CMK (cell line): Measurements from ENCODE around the gene CNTN5.

Experiments
- DNase-seq: peaks from one replicate; pipeline ENCODE4 v3.0.0-alpha.2; 2010; ENCODE audit warnings: low read depth

The CNTN5 gene

DNA sequence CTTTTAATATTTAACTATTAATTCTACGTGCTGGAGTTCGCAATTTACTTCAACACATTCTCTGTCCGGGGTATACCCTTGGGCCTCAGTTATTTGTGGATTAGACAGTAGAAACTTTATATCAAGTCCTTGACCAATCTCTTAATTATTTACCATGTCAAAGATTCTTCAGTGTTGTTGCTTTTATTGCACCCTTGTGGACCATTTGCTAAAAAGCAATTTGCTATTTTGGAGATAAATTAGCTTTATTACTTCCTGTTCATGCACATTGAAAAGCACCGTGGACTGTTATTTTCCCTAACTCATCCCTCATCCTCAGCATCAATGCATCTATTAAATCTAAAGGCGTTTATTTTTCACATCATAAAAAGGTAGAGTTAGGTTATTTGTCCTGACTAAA lies 609.9 kb downstream of the CNTN5 start:
- no peak for DNase-seq

DNA sequence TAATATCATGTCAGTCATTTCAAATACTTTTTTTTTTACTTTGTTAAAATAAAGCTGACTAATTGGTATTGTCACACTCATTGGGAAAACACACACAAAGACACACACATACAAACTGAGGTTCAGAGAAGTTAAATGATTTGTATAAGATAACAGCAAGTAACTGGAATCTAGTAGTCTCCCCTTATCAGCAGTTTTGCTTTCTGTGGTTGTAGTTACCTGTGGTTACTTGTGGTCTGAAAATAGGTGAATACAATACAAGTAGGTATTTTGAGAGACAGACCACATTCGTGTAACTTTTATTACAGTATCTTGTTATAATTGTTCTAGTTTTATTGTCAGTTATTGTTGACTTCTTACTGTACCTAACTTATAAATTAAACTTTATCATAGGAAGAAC lies 610.9 kb downstream of the CNTN5 start:
- no peak for DNase-seq

DNA sequence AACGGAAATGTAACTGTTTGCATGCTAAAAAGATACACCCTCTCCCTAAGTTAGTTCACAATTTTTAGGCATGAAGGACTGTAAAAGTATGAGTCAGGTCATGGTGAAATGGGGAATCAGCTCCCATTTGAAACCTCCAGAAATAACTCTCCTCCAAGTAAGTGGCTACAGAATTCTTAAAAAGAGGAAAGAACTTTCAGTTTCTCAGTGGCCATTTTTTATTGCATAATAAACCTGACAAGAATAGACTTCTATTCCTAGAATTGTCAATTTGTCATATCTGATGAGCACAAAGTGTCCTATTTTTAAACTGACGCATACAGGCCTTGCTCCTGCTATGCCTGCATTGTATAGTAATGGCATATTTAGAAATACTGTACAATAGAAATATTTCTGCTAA lies 612.2 kb downstream of the CNTN5 start:
- DNase-seq = no peak

DNA sequence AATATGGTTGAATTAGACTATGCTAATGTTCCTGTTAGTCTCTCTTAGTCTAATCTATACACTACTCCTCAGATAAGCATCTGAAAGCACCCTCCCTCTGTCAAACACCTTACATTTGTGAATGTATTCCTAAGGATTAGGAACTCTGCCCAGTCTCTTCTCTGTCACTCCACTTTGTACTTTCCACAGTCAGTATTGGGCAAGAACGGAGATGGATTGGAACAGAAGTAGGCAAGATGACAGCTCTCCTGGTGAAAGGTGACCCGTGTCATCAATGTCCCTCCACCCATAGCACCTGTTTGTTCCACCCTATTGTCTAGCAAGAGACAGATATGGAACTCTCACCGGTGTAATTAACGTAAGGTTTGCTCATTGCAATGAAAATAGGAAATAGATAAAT lies 613.8 kb downstream of the CNTN5 start:
- no peak for DNase-seq

DNA sequence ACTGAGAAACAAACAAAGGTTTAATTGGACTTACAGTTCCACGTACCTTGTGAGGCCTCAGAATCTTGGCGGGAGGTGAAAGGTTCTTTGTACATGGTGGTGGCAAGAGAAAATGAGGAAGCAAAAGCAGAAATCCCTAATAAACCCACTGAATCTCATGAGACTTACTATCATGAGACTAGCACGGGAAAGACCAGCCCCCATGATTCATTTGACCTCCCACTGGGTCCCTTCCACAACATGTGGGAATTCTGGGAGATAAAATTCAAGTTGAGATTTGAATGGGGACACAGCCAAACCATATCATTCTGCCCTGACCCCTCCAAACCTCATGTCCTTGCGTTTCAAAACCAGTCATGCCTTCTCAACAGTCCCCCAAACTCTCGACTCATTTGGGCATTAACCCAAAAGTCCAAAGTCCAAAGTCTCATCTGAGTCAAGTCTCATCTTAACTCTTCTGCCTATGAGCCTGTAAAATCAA lies 617.4 kb downstream of the CNTN5 start:
- no peak for DNase-seq

DNA sequence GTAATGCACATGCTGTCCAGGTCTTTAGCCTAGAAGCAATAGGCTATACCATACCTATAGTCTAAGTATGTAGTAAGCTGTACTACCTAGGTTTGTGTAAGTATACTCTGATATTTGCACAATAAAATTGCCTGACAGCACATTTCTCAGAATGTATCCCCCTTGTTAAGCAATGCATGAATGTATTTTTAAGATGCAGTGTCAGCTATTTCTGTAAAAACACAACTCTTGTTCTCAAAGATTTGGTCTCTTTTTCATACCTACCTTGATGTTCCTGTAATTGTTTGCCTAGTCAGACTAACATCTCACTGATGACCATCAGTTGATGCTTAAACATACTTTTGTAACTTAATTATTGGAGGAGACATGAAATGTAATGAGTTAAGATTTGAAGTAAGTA lies 619.9 kb downstream of the CNTN5 start:
- no peak for DNase-seq

DNA sequence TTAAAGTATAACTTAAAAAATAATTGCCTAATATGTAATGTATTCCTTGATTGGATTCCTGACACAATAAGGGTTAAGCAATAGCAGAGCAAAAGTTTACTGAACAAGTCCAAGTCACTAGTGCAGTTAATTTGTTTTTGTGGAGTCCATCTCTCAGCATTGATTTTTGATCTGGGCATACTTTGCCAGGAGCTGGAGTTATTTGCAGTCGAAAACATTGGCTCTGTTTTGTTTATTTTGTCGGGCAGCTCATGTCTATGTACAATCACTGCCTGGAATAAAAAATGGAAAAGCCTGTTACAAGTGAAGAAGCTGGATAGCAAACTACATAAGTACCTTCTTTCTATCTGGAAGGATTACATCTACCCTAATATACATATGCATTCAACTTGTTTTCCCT lies 625.2 kb downstream of the CNTN5 start:
- DNase-seq = no peak

DNA sequence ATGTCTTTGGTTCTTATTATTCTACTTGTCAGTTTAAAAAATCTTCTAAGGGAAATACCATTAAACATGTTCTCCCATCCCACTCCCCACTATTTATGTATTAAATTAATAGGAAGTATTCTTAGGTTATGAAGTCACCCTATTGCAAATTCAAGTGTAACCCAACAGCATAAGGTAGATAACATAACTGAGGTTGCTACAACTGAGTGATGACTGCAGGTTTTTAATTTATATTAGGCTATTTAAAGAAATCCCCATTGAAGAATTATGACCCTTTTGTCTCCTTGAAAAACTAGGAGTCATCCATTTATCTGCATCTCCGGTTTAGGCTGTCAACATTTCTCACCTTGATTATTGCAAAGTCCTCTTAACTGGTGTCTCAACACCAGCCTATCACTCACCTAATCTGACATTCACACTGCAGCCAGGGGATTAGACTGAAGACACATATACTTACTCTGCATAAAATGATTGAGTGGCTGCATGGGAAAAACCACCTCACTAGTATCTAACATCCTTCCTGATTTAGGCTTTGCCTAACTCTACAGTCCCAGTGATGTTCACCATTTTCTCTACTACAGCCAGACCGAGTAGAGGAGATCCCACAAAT lies 649.4 kb downstream of the CNTN5 start:
- no peak for DNase-seq

DNA sequence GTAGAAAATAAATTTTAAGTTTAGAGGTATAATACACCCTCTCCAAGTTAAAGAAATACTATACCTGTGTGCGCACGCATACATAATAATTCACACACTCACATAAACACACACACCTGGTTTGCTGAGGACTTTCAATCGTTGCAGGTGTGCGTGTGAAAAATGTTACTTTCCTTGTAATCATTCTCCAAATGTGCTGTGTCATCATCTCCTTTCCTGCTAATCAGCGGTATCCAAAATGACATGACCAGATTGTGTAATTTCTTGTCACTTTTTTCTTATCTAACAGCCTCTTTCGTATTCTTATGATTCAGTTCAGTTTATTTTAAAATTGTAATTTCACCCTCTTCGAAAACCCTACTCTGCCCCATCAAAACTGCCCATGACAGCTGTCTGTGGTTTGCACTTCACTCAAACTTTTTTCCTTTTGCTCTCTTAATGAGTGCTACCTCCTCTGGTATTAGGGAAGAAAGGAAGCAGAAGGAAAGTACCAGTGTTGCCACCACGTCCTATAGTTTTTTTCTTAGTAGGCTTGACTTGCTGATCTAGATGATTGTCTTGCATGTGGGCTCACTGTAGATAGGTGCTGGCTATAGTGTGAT lies 651.2 kb downstream of the CNTN5 start:
- no peak for DNase-seq

DNA sequence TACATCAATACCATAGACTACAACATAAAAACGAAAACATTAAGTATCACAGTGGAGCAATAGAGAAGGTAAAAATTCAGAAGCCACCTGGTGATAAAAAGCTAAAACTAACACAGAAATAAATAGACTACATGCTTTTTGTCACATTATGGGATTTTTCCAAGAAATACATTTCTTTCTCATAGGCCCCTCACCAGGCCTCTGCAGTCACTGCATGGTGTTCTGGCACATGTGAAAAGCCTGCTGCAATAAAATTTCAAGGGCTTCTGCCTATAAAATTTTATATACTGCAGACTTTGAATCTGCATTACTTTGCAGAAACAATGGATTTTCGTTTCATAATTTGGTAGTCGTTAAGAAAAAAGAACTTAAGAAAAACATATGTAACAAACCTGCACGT lies 655.5 kb downstream of the CNTN5 start:
- no peak for DNase-seq

DNA sequence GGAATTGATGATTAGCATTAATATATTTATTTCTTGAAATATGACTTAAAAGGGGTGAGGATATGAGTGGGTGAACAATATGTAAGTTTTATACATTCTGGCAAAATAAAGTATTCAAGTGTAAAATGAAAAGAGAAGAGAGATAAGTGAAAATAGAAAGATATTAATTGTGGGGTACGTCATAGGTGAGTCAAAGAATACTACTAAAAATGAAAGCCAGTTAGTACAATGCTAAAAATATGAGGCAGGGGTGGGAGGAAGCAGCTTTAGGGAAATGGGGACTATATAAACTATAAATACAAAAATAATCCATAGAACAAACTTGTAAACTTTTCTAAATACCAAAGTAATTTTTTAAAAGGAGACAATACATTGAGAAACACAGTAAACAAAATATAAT lies 661.4 kb downstream of the CNTN5 start:
- DNase-seq = no peak

DNA sequence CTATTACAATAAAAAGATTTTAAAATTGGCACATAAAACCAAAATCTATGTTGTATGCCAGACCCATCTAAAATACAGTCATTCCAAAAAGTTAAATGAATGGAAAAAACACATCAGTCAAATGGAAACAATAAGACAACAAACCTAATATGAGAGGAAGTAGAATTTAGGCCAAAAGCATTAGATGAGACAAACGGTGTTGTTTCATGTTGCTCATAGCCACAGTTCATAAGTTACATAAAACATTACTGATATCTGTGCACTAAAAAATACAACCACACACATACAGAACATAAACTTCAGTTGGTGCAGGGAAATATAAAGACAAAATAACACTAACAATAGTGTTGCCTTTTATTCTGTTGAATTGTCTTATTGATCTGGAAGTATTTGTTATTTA lies 661.9 kb downstream of the CNTN5 start:
- DNase-seq = no peak

DNA sequence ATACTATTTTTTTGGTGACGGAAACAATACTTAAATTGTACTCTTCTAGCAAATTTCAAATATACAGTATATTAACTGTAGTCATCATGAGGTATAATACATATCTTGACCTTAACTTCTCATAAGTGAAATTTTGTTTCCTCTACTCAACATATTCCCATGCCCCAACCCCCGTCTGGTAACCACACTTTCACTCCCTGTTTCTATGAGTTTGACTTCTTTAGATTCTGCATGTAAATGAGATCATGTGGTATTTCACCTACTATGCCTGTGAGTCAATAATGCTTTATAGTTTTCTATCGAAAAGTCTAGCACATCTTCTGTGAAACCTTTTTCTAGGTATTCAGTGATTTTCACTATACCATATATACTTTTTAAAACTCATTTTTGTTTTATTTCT lies 663.2 kb downstream of the CNTN5 start:
- no peak for DNase-seq

DNA sequence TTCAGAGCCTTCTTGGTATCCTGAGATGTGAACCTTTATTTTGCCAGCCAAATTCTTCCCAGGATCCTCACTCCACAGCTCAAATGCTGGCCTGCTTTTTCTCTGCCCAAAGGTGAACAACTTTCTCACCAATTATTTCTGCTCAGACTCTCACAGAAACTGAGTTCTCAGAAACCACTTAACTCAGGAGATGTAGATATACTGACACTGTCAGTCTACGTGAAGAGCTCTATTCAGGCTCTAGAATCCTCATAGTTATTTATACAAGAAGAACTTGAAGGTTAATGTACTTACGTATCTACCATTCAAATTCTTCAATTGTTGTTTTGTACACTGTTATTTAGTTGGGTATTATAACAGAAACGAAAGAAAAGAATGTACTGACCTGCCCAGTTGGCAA lies 666.1 kb downstream of the CNTN5 start:
- no peak for DNase-seq

DNA sequence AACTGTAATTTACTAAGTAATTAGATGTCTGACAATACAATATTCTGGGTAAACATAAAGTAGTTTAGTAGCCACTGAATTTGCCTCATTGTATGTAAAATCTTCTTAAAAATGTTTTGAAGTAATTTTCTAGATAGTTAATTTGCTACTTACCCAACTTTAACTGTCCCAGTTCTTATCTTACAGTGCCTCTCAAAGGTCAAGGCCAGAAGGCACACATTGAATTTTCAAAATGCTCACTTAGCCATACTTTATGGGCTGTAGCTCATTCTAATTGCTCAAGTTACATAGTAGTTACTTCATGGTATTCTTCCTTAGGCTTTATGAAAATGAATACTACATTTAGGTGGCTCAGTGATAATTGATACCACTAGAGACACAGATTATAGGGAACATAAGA lies 666.6 kb downstream of the CNTN5 start:
- no peak for DNase-seq

DNA sequence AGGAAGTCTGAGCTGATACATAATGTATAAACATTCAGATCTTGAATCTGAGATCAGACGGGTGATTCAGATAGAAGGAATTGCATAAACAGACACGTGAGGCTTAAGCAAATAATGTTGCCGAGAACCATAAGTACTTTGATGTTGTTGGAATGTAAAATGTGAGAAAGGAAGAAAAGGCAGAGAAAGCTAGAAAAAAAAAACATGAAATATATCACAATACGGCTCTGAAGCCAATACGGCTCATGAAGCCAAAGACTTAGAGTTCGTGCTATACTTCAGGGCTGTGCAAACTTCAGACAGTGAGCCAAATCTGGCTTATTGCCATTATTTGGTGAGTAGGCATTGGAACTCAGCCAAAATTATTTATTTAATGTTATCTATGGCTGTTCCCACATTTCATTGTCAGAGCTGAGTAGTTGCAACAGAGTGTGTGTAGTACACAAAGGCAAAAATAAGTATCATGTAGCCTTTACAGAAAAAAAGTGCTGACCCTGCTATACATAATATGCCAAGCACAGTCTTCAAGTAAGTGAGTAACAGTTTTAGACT lies 673.3 kb downstream of the CNTN5 start:
- DNase-seq = no peak

DNA sequence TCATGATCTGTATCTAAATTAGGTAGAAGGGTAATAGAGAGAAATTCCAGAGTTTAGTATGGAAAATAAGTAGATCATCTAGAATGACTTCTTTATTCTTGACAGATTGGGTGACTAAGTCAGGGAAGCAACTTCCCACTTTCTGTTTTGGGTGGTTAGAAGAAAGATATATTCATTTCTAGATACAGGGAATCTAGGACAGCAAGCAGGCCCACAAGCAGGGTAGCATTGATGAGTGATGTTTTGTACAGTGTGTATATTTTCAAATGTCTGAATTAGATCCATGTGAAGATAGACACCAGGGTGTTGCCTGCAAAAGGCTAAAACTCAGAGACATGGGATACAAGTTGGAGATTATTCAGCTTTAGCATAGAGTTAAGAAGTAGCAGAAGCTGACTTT lies 674.4 kb downstream of the CNTN5 start:
- no peak for DNase-seq

DNA sequence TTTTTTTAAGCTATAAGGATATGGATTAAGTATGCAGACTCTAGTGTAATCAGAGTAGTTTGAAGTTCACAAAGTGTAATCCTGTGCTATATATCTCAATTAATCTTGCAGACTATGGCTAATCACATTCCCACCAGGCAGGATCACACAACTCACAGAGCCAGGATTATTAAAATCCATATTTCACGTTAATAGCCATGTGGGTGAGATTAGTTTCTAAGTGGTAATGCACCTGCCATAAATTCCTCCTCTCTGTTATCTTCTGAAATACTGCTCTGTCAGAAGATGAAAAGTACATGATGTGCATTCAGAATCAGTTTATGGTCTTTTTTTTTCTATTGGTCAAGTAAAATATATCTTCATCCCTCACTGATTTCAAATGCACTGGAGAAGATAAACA lies 686.1 kb downstream of the CNTN5 start:
- DNase-seq = no peak

DNA sequence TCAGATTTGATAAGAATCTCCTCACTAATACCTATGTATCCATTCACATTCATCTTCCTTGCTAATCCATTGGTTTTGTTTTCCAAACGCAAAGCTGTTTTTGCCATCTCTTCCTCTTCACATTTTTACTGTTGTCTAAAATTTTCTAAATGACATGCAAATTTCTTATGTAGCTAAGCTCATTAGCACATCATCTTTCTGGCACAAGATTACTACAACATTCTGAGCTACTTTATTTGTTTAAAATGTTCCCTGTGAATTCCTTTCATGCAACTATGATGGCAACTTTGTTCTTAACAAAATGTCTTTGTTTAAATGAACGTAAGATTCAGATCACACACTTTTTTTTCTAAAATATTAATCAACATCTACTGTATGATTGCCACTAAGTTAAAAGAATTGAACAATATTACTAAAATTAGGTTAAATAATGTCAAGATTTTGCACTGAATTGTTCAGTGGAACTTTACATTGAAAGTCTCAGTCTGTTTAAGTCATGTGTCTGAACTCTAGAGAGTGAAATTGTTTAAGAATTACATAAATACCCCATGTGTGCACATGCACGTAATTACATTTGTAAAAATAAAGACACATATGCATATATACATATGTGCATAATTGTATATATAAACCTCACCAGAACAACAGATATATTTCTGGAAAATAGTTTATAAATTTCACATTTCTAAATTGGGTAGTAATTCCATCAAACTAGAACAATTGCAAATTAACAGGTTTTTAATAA lies 688.4 kb downstream of the CNTN5 start:
- no peak for DNase-seq

DNA sequence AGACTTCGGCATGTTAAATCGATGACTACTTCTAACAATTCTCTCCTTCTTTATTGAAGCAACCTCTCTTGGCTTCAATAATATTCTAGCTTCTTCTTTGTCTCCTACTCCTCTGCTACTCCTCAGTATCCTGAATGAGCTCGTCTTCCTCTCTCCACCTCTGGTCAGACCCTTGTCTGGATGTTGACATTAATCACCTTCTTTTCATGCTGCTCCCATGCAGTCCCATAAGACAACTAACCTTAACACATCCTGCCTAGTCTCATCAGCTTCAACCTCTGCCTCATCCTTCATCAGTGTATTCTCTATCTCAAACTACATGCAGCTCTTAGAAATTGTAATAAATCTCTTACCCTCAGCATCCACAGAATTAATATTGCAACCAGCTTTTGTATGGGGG lies 695.6 kb downstream of the CNTN5 start:
- DNase-seq = no peak

DNA sequence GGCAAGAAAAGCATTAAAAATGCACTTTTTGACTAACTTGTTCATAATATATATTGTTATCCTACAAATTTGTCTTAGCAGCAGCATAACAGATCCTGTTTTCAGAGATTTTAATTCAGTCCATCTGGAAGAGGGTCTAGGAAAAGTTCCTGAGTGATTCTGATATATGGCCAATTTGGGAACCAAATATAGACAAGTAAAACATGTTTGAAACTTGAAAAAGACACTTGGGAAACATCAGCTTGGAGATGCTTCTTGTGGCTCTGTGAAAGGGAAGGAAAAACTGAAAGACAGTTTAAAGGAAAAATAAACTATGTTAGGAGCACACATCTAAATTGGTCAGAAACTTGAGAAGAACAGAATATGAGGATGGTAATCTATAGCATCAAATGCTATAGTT lies 697.5 kb downstream of the CNTN5 start:
- DNase-seq = no peak

DNA sequence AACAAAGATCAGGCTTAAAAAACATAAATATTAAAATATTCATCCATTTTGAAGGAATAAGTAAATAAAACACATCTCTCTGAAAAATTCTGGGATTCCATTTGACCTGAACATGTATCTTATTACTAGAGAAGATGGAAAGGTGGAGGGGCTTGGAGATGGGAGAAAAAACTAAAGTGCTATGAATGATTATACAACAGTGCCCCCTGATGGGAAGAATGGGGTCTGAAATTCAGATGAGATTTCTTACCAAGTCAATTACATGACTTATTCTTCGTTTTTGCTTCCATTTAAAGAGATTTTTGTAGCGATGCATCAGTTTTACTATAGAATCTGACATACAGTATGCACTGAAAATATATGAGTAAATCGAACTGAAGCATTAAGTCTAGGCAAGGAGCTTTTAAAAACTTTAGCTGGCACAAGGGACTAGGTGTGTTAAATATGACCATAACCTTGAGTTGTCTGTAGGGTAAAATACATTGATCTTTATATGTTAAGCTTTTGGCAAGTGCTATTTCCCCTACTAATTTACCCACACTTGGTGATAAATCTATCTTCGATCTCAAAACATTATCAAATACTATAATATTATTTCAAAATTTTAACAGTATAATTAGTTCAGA lies 718.8 kb downstream of the CNTN5 start:
- no peak for DNase-seq

DNA sequence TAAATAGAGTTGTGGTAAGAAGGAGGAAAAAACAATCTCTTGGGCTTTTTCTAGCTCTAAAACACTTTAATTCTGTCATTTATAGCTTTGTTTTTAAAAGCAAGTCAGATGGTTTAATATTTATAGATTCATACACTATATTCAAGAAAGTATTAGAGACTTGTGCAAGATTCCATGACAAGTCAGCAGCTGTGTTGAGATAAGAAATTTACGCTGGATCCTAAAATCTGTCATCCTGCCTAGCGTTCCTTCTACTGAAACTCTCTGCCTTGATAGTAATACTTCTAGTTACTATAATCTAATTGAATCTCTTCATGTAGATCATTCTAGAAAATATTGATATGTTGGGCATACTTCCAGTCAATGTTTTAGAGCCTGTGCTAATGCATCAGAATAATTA lies 721.8 kb downstream of the CNTN5 start:
- DNase-seq = no peak
